Measurements from ENCODE around the gene SIL1. TPM values are rescaled to one million over a fixed set of nuclear protein-coding genes. Genes with fewer than 3 reads are reported as not detected.
A peak's percentile ranks its signal among the peaks of the same experiment; 100 is the strongest.
"Not testable (repeated sequence)": the region's sequence is repeated elsewhere in the genome, so short reads cannot be mapped to it uniquely, and the experiment has no call there.

SIL1 gene
- total RNA-seq, 1 experiment from 2014 or later = 22.0 TPM

DNA sequence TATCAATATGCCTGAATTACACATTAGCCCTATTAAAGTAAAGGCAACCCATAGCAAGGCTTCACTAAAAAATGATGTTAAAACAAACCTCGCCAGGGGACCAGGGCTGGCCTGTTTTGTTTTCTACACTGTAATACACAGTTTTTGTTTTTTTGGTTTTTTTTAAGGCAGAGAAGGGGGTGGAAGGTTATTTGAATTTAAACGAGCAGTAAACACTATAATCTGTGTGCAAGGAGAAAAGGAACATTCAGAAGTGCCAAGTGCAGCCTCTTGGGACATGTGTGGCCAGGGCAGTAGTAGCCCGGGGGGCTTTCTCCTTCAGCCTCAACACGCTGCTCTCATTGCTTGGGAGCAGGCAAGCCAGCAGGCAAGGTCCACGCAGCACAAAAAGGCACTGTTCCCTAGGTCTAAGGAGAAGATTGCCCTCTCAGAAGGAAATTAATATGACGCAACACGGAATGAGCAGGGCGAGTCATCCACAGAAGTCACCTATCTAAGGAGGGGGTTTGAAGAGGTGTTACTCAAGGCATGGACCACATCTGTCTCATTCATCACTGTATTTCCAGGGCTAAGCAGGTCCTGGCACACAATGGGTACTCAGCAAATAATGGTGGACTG lies 16.2 kb downstream of the SIL1 start:
- peaks cover 58% of the 10 kb centered on the region for H3K4me1 ChIP-seq (ENCODE audit: insufficient read depth, low read length, poor library complexity, severe bottlenecking)
- no TSS peak for BruUV-seq (replicated peaks)
- H3K27ac ChIP-seq (ENCODE audit: low read depth, low read length, poor library complexity, severe bottlenecking) = peak overlapping the region; percentile 62
- ChIA-PET CTCF (no interaction called here), POLR2A (ENCODE audit: low non-redundant PET) (interaction anchor here (0.6 kb wide), 1 partner anchor 411 kb away, joined by 5 read pairs; no protein-coding TSS in a partner anchor)
- H3K4me3 ChIP-seq (ENCODE audit: low read depth, low read length, poor library complexity, severe bottlenecking) = no peak overlapping the region
- TF ChIP-seq, protein P1, sequence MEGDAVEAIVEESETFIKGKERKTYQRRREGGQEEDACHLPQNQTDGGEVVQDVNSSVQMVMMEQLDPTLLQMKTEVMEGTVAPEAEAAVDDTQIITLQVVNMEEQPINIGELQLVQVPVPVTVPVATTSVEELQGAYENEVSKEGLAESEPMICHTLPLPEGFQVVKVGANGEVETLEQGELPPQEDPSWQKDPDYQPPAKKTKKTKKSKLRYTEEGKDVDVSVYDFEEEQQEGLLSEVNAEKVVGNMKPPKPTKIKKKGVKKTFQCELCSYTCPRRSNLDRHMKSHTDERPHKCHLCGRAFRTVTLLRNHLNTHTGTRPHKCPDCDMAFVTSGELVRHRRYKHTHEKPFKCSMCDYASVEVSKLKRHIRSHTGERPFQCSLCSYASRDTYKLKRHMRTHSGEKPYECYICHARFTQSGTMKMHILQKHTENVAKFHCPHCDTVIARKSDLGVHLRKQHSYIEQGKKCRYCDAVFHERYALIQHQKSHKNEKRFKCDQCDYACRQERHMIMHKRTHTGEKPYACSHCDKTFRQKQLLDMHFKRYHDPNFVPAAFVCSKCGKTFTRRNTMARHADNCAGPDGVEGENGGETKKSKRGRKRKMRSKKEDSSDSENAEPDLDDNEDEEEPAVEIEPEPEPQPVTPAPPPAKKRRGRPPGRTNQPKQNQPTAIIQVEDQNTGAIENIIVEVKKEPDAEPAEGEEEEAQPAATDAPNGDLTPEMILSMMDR (conservative IDR thresholded peaks at IDR 0.05; ENCODE audit: low read depth, low read length) = no peak
- no peak for TF ChIP-seq EZH2 (IDR thresholded peaks at IDR 0.05; ENCODE audit: borderline replicate concordance, low read depth, low read length, poor library complexity, severe bottlenecking)
- intact Hi-C loops (cut with micrococcal nuclease; ENCODE audit: unreplicated experiment) = loop anchor here (1.0 kb wide), 1 partner anchor 80 kb away; no protein-coding TSS in a partner anchor
- H3K36me3 ChIP-seq (ENCODE audit: insufficient read depth, low read length, poor library complexity, severe bottlenecking) = no peaks in the 10 kb centered on the region
- no peaks in the 10 kb centered on the region for H3K9me3 ChIP-seq (ENCODE audit: low read depth, low read length, poor library complexity, severe bottlenecking)
- H3K27me3 ChIP-seq (replicated peaks; ENCODE audit: insufficient read depth, low read depth, low read length, poor library complexity) = no peaks in the 10 kb centered on the region
- DNase-seq (ENCODE audit: low spot score) = peak; percentile 41

DNA sequence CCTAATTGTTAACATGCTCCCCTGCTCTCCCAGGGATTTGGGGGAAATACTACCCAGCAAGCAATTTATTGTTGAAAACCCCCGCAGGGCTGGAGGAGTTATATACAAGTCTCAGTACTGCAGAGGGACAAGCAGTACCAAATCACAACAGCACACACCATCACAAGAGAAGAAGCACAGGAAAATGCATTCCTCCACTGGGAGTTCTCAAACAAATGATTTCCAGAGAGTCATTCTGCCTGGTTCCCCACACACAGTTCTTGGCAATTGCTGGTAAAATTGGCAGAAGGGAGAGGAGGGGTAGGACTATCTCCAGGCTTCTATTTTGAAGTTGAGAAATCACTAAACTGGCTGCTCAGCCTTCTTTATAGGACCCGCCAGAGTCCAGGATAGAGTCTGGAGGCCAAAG lies 16.8 kb downstream of the SIL1 start:
- no TSS peak for BruUV-seq (replicated peaks)
- intact Hi-C loops (cut with micrococcal nuclease; ENCODE audit: unreplicated experiment) = loop anchor here (1.0 kb wide), 1 partner anchor 81 kb away; no protein-coding TSS in a partner anchor
- Histone ChIP-seq H3K4me3 (ENCODE audit: low read depth, low read length, poor library complexity, severe bottlenecking) (no peak overlapping the region), H3K36me3 (ENCODE audit: insufficient read depth, low read length, poor library complexity, severe bottlenecking) (no peaks in the 10 kb centered on the region), H3K4me1 (ENCODE audit: insufficient read depth, low read length, poor library complexity, severe bottlenecking) (peaks cover 58% of the 10 kb centered on the region), H3K9me3 (ENCODE audit: low read depth, low read length, poor library complexity, severe bottlenecking) (no peaks in the 10 kb centered on the region), H3K27ac (ENCODE audit: low read depth, low read length, poor library complexity, severe bottlenecking) (peak overlapping the region; percentile 62), H3K27me3 (replicated peaks; ENCODE audit: insufficient read depth, low read depth, low read length, poor library complexity) (no peaks in the 10 kb centered on the region)
- TF ChIP-seq, protein P1 (conservative IDR thresholded peaks at IDR 0.05; ENCODE audit: low read depth, low read length) = no peak
- no peak for TF ChIP-seq EZH2 (IDR thresholded peaks at IDR 0.05; ENCODE audit: borderline replicate concordance, low read depth, low read length, poor library complexity, severe bottlenecking)
- POLR2A ChIA-PET (ENCODE audit: low non-redundant PET) = no interaction called here
- CTCF ChIA-PET = no interaction called here
- DNase-seq (ENCODE audit: low spot score) = peak; percentile 93

DNA sequence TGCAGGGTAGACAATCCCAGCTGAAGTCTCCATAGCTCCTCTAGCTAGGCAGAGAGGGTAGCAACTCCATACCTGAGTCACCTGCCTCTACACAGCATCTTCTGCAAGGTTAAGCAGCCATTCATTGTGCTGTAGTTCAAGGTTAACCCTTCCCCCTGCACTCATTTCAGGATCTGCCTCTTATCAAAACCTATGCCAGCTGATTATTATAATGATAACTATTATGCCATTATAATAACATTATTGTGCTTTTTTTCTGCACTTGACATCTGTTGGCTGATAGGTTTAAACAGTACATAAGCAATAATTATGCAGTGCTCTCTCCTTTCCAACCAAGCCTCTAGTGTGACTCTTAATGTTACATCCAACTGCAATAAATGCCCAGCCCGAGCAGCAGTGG lies 17.3 kb downstream of the SIL1 start:
- Histone ChIP-seq H3K27ac (ENCODE audit: low read depth, low read length, poor library complexity, severe bottlenecking) (peak overlapping the region; percentile 62), H3K4me3 (ENCODE audit: low read depth, low read length, poor library complexity, severe bottlenecking) (no peak overlapping the region), H3K9me3 (ENCODE audit: low read depth, low read length, poor library complexity, severe bottlenecking) (no peaks in the 10 kb centered on the region), H3K27me3 (replicated peaks; ENCODE audit: insufficient read depth, low read depth, low read length, poor library complexity) (no peaks in the 10 kb centered on the region), H3K4me1 (ENCODE audit: insufficient read depth, low read length, poor library complexity, severe bottlenecking) (peaks cover 58% of the 10 kb centered on the region), H3K36me3 (ENCODE audit: insufficient read depth, low read length, poor library complexity, severe bottlenecking) (no peaks in the 10 kb centered on the region)
- POLR2A ChIA-PET (ENCODE audit: low non-redundant PET) = no interaction called here
- CTCF ChIA-PET = no interaction called here
- DNase-seq (ENCODE audit: low spot score) = no peak
- TF ChIP-seq EZH2 (IDR thresholded peaks at IDR 0.05; ENCODE audit: borderline replicate concordance, low read depth, low read length, poor library complexity, severe bottlenecking) = no peak
- intact Hi-C loops (cut with micrococcal nuclease; ENCODE audit: unreplicated experiment) = loop anchor here (1.0 kb wide), 1 partner anchor 81 kb away; no protein-coding TSS in a partner anchor
- no TSS peak for BruUV-seq (replicated peaks)

DNA sequence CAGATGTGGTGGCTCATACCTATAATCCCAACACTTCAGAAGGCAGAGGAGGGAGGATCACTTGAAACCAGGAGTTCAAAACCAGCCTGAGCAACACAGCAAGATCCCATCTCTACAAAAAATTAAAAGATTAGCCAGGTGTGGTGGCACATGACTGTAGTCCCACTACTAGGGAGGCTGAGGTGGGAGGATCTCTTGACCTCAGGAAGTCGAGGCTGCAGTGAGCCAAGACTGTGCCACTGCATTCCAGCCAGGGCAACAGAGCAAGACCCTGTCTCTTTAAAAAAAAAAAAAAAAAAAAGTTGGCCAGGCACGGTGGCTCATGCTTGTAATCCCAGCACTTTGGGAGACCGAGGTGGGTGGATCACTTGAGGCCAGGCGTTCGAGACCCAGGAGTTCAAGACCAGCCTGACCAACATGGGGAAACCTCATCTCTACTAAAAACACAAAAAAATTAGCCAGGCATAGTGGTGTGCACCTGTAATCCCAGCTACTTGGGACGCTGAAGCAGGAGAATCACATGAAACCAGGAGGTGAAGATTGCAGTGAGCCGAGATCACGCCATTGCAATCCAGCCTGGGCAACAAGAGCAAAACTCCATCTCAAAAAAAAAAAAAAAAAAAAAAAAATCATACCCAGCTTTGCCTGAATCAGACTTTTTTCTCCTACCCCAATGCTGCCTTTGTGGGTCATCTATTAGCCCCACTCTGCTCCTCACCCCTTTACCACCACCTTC lies 18.2 kb downstream of the SIL1 start:
- H3K9me3 ChIP-seq (ENCODE audit: low read depth, low read length, poor library complexity, severe bottlenecking); CTCF ChIA-PET: not testable (repeated sequence)

More for the DNA sequence above, 18.2 kb downstream of the SIL1 start:
- BruUV-seq (replicated peaks); POLR2A ChIA-PET (ENCODE audit: low non-redundant PET); H3K36me3 ChIP-seq (ENCODE audit: insufficient read depth, low read length, poor library complexity, severe bottlenecking); H3K27me3 ChIP-seq (replicated peaks; ENCODE audit: insufficient read depth, low read depth, low read length, poor library complexity); H3K4me3 ChIP-seq (ENCODE audit: low read depth, low read length, poor library complexity, severe bottlenecking); DNase-seq (ENCODE audit: low spot score); intact Hi-C loops (cut with micrococcal nuclease; ENCODE audit: unreplicated experiment): not testable (repeated sequence)
- H3K4me1 ChIP-seq (ENCODE audit: insufficient read depth, low read length, poor library complexity, severe bottlenecking) = peaks cover 58% of the 10 kb centered on the region
- peak overlapping the region; percentile 69 for H3K27ac ChIP-seq (ENCODE audit: low read depth, low read length, poor library complexity, severe bottlenecking)
